Measurements from ENCODE around the gene MAGOH. TPM values are rescaled to one million over a fixed set of nuclear protein-coding genes. Genes with fewer than 3 reads are reported as not detected.
A peak's percentile ranks its signal among the peaks of the same experiment; 100 is the strongest.
"Not testable (repeated sequence)": the region's sequence is repeated elsewhere in the genome, so short reads cannot be mapped to it uniquely, and the experiment has no call there.

MAGOH gene
- total RNA-seq, 2 experiments from 2014 or later, result 65.3 to 65.9 TPM

DNA sequence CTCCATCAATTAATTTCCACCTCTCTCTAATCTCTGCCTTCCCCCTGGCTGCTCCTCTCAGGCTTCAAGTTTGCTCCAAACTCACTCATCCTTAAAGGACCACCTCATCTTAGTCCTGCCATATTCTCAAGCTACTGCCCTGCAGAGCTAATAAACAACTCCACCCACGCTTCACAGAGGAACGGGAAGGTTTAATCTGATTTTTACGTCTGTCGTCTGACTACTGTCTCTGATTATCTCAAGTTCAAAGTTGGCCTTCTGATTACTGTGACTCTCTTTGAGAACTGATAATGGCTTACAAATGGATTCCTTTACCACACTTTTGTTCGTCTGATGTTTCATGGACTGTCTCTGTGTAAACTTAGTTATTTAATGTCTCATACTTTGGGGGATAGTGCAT is 49.3 kb downstream of the MAGOH start:
- CTCF ChIA-PET, result interaction anchor here (1.3 kb wide), 1 partner anchor 8 kb away, joined by 4 read pairs; no protein-coding TSS in a partner anchor
- POLR2A ChIA-PET, result no interaction called here
- DNase-seq, result no peak
- H3K4me3 Mint-ChIP-seq, result no peak overlapping the region
- H3K4me1 Mint-ChIP-seq, result no peaks in the 10 kb centered on the region
- H3K9me3 Mint-ChIP-seq, result no peaks in the 10 kb centered on the region
- H3K27ac Mint-ChIP-seq, result no peak overlapping the region
- H3K36me3 Mint-ChIP-seq (ENCODE audit: low read depth), result no peaks in the 10 kb centered on the region
- H3K27me3 Mint-ChIP-seq, result peaks cover 12% of the 10 kb centered on the region

- Mint-ChIP-seq H3K9me3 (no peaks in the 10 kb centered on the region), H3K27ac (no peak overlapping the region), H3K4me3 (no peak overlapping the region), H3K36me3 (ENCODE audit: low read depth) (no peaks in the 10 kb centered on the region), H3K4me1 (no peaks in the 10 kb centered on the region), H3K27me3 (peaks cover 12% of the 10 kb centered on the region)
- CTCF ChIA-PET, result no interaction called here
- DNase-seq, result no peak
- POLR2A ChIA-PET, result no interaction called here
Measured at GRCh38 chr1:53188099-53188498, 50.2 kb downstream of the MAGOH start.

- CTCF ChIA-PET, result interaction anchor here (0.5 to 1.1 kb wide), 2 partner anchors 9 to 265 kb away, joined by 4 to 5 read pairs; no protein-coding TSS in a partner anchor
- DNase-seq, result no peak
- Mint-ChIP-seq H3K4me3 (no peak overlapping the region), H3K36me3 (ENCODE audit: low read depth) (no peaks in the 10 kb centered on the region), H3K4me1 (no peaks in the 10 kb centered on the region), H3K27ac (no peak overlapping the region), H3K9me3 (no peaks in the 10 kb centered on the region), H3K27me3 (peaks cover 12% of the 10 kb centered on the region)
- POLR2A ChIA-PET, result interaction anchor here (1.2 kb wide), 1 partner anchor 12 kb away, joined by 3 read pairs; no protein-coding TSS in a partner anchor
Measured at GRCh38 chr1:53187401-53187800, 50.9 kb downstream of the MAGOH start.

GRCh38 chr1:53186533-53186932 is 51.8 kb downstream of the MAGOH start:
- H3K4me3 Mint-ChIP-seq, result no peak overlapping the region
- no peak overlapping the region for H3K27ac Mint-ChIP-seq
- H3K4me1 Mint-ChIP-seq, result no peaks in the 10 kb centered on the region
- no peaks in the 10 kb centered on the region for H3K36me3 Mint-ChIP-seq (ENCODE audit: low read depth)
- no peaks in the 10 kb centered on the region for H3K9me3 Mint-ChIP-seq
- CTCF ChIA-PET, result interaction anchor here (0.6 to 1.8 kb wide), 8 partner anchors 9 to 231 kb away, joined by 3 to 17 read pairs (median 3); partner anchors contain the start of gene CPT2
- POLR2A ChIA-PET, result interaction anchor here (1.2 kb wide), 1 partner anchor 11 kb away, joined by 3 read pairs; no protein-coding TSS in a partner anchor
- H3K27me3 Mint-ChIP-seq, result peaks cover 12% of the 10 kb centered on the region
- DNase-seq, result no peak

- H3K9me3 Mint-ChIP-seq; H3K4me3 Mint-ChIP-seq; H3K36me3 Mint-ChIP-seq (ENCODE audit: low read depth); H3K4me1 Mint-ChIP-seq; POLR2A ChIA-PET; H3K27ac Mint-ChIP-seq; DNase-seq: not testable (repeated sequence)
- CTCF ChIA-PET, result interaction anchor here (0.6 to 1.8 kb wide), 9 partner anchors 9 to 465 kb away, joined by 3 to 17 read pairs (median 3); partner anchors contain the start of gene CPT2
- peaks cover 15% of the 10 kb centered on the region for H3K27me3 Mint-ChIP-seq
Measured at GRCh38 chr1:53185955-53186297, 52.4 kb downstream of the MAGOH start.

DNA sequence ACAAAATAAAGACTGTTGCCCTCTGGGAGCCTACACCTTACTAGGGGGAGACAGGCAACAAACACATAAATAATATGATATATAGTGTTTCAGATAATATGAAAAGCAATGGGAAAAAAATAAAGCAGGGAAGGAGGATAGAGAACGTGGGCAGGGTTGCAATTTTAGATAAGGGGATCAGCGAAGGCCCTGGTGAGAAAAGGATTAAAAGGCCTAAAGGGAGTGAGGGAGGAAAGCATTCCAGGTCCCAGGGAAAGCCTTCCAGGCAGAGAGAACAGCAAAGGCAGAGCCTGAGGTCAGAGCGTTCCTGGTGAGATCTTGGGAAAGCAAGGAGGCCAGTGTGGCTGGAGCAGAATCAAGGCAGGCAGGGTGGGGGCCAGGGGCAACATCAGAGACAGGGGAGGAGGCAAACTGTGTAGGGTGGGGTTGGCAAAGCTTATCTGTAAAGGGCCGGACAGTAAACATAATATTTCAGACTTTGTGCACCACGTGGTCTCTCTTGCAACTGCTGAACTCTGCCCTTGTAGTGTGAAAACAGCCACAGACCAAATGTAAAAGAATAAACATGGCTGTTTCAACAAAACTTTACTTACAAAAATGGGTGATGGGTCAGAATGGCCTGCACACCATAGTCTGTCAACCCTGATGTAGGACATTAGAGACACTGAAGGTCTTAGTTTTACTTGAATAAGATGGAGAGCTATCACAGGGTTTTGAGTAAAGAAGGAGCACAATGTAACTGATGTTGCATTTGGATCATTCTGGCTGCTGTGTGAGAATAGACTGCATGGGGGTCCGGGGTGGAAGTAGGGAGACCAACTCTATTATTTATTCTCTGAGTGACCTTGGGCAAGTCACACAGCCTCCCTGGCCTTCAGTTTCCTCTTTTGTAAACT is 55.0 kb downstream of the MAGOH start:
- no peak for DNase-seq
- Mint-ChIP-seq H3K4me3 (no peak overlapping the region), H3K27me3 (peaks cover 12% of the 10 kb centered on the region), H3K9me3 (no peaks in the 10 kb centered on the region), H3K27ac (no peak overlapping the region), H3K4me1 (no peaks in the 10 kb centered on the region), H3K36me3 (ENCODE audit: low read depth) (no peaks in the 10 kb centered on the region)
- POLR2A ChIA-PET, result interaction anchor here (1.3 kb wide), 1 partner anchor 10 kb away, joined by 3 read pairs; no protein-coding TSS in a partner anchor
- CTCF ChIA-PET, result interaction anchor here (0.6 to 1.6 kb wide), 9 partner anchors 12 to 437 kb away, joined by 3 to 14 read pairs (median 4); partner anchors contain the start of genes CPT2, ECHDC2 and SCP2

DNA sequence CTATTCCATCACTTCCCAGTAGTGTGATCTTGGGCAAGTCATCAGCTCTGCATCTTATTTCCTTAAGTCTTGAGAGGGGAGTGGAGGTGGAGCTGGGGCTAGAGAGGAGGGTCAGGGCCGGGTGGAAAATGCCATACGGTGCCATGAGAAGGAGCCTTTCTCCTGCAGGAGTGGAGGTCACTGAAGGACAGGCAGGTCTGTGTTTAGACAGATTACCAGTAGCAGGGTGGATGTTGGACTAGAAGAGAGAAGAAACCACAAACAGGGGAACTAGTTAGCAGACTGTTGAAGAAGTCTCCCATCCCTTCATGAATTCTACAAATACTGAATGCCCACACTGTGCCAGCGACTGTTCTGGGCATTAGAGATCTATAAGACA is 55.6 kb downstream of the MAGOH start:
- peaks cover 12% of the 10 kb centered on the region for H3K27me3 Mint-ChIP-seq
- H3K27ac Mint-ChIP-seq, result no peak overlapping the region
- H3K9me3 Mint-ChIP-seq, result no peaks in the 10 kb centered on the region
- no peaks in the 10 kb centered on the region for H3K36me3 Mint-ChIP-seq (ENCODE audit: low read depth)
- CTCF ChIA-PET, result interaction anchor here (0.6 to 1.6 kb wide), 11 partner anchors 9 to 437 kb away, joined by 3 to 14 read pairs (median 4); partner anchors contain the start of genes CPT2, ECHDC2 and SCP2
- POLR2A ChIA-PET, result interaction anchor here (1.3 kb wide), 1 partner anchor 9 kb away, joined by 3 read pairs; no protein-coding TSS in a partner anchor
- no peak for DNase-seq
- no peak overlapping the region for H3K4me3 Mint-ChIP-seq
- no peaks in the 10 kb centered on the region for H3K4me1 Mint-ChIP-seq

- Mint-ChIP-seq H3K36me3 (ENCODE audit: low read depth) (no peaks in the 10 kb centered on the region), H3K4me1 (no peaks in the 10 kb centered on the region), H3K4me3 (no peak overlapping the region), H3K27ac (no peak overlapping the region), H3K27me3 (peaks cover 12% of the 10 kb centered on the region), H3K9me3 (no peaks in the 10 kb centered on the region)
- ChIA-PET CTCF (interaction anchor here (0.8 to 1.6 kb wide), 11 partner anchors 9 to 339 kb away, joined by 3 to 14 read pairs (median 3); partner anchors contain the start of genes CPT2, ECHDC2, MAGOH and SCP2), POLR2A (interaction anchor here (1.3 to 1.8 kb wide), 2 partner anchors 9 to 14 kb away, joined by 3 to 7 read pairs; no protein-coding TSS in a partner anchor)
- DNase-seq, result peak; percentile 86
Measured at GRCh38 chr1:53182111-53182593, 56.2 kb downstream of the MAGOH start.

GRCh38 chr1:53180951-53181350 is 57.4 kb downstream of the MAGOH start:
- POLR2A ChIA-PET, result interaction anchor here (1.8 kb wide), 1 partner anchor 15 kb away, joined by 7 read pairs; no protein-coding TSS in a partner anchor
- no peaks in the 10 kb centered on the region for H3K9me3 Mint-ChIP-seq

GRCh38 chr1:53180226-53180625 is 58.1 kb downstream of the MAGOH start:
- Mint-ChIP-seq H3K27me3 (peaks cover 10% of the 10 kb centered on the region), H3K36me3 (ENCODE audit: low read depth) (no peaks in the 10 kb centered on the region), H3K4me1 (no peaks in the 10 kb centered on the region), H3K27ac (no peak overlapping the region), H3K9me3 (no peaks in the 10 kb centered on the region), H3K4me3 (no peak overlapping the region)
- POLR2A ChIA-PET, result no interaction called here
- DNase-seq, result no peak
- CTCF ChIA-PET, result interaction anchor here (1.1 to 1.5 kb wide), 7 partner anchors 9 to 258 kb away, joined by 3 to 8 read pairs (median 4); partner anchors contain the start of gene ECHDC2

More at GRCh38 chr1:53180951-53181350, 57.4 kb downstream of the MAGOH start:
- CTCF ChIA-PET, result interaction anchor here (0.6 to 1.5 kb wide), 9 partner anchors 9 to 333 kb away, joined by 3 to 8 read pairs (median 4); partner anchors contain the start of gene ECHDC2
- H3K27me3 Mint-ChIP-seq, result peaks cover 9% of the 10 kb centered on the region
- H3K4me3 Mint-ChIP-seq, result no peak overlapping the region
- H3K27ac Mint-ChIP-seq, result no peak overlapping the region
- no peaks in the 10 kb centered on the region for H3K36me3 Mint-ChIP-seq (ENCODE audit: low read depth)
- H3K4me1 Mint-ChIP-seq, result no peaks in the 10 kb centered on the region
- DNase-seq, result no peak
